Adrenal gland (tissue), 5 donors: Measurements from ENCODE around the gene FASTK.
"Not testable (repeated sequence)": the region's sequence is repeated elsewhere in the genome, so short reads cannot be mapped to it uniquely, and the experiment has no call there.

Experiments
- POLR2A ChIP-seq, 2 donors: fragments of 450-650 bp; IDR thresholded peaks; one replicate each; pipeline ENCODE4 v1.6.1; 2017; ENCODE audit warnings: antibody characterized with exemption in 2 of 2, mild to moderate bottlenecking in 2 of 2, moderate library complexity in 1 of 2
- TF ChIP-seq, protein P1 (sequence below), 6 experiments: fragments of 450-650 bp in 4 of 6; fragments of 200-600 bp in 2 of 6; sonication (generic) in 1 of 6; IDR thresholded peaks; 1 replicate in 5 of 6; 2 replicates in 1 of 6; pipeline versions ENCODE4 v1.5.1 to v1.8.0; 2016 to 2021; ENCODE audit warnings: antibody characterized with exemption in 6 of 6, mild to moderate bottlenecking in 2 of 6, moderate library complexity in 1 of 6
- donor health status: DM: no; HTN: no; CAD: no.

DNA sequence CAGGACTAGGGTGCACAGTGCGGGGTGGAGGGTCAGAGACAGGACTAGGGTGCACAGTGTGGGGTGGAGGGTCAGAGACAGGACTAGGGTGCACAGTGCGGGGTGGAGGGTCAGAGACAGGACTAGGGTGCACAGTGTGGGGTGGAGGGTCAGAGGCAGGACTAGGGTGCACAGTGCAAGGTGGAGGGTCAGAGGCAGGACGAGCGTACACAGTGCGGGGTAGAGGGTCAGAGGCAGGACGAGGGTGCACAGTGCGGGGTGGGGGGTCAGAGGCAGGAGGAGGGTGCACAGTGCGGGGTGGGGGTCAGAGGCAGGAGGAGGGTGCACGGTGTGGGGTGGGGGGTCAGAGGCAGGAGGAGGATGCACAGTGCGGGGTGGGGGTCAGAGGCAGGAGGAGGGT lies 37.2 kb downstream of the FASTK start:
- TF ChIP-seq, protein P1, sequence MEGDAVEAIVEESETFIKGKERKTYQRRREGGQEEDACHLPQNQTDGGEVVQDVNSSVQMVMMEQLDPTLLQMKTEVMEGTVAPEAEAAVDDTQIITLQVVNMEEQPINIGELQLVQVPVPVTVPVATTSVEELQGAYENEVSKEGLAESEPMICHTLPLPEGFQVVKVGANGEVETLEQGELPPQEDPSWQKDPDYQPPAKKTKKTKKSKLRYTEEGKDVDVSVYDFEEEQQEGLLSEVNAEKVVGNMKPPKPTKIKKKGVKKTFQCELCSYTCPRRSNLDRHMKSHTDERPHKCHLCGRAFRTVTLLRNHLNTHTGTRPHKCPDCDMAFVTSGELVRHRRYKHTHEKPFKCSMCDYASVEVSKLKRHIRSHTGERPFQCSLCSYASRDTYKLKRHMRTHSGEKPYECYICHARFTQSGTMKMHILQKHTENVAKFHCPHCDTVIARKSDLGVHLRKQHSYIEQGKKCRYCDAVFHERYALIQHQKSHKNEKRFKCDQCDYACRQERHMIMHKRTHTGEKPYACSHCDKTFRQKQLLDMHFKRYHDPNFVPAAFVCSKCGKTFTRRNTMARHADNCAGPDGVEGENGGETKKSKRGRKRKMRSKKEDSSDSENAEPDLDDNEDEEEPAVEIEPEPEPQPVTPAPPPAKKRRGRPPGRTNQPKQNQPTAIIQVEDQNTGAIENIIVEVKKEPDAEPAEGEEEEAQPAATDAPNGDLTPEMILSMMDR (IDR thresholded peaks at IDR 0.05), result not testable (repeated sequence)
- not testable (repeated sequence) for TF ChIP-seq POLR2A (IDR thresholded peaks at IDR 0.05)
